GM21515 (cell line): ENCODE data around the gene LAMA4.

Source experiments
- ATAC-seq: cut with Tn5 transposase; IDR thresholded peaks from one replicate; pipeline ENCODE4 v1.9.1; 2021; ENCODE audit not compliant: unreplicated experiment

Gene LAMA4

GRCh38 chr6:112153926-112154607 is 100.3 kb downstream of the LAMA4 start:
- no peak for ATAC-seq

- no peak for ATAC-seq
Measured at GRCh38 chr6:112150363-112150762, 104.0 kb downstream of the LAMA4 start.

- ATAC-seq = no peak
Measured at GRCh38 chr6:112149719-112150263, 104.6 kb downstream of the LAMA4 start.

GRCh38 chr6:112149236-112149635 is 105.1 kb downstream of the LAMA4 start:
- ATAC-seq = no peak

GRCh38 chr6:112148103-112148502 is 106.3 kb downstream of the LAMA4 start:
- ATAC-seq = no peak

- no peak for ATAC-seq
Measured at GRCh38 chr6:112145080-112145573, 109.2 kb downstream of the LAMA4 start.

GRCh38 chr6:112144145-112144926 is 110.0 kb downstream of the LAMA4 start:
- no peak for ATAC-seq

- no peak for ATAC-seq
Measured at GRCh38 chr6:112141707-112142106, 112.7 kb downstream of the LAMA4 start.

GRCh38 chr6:112139052-112139451 is 115.3 kb downstream of the LAMA4 start:
- no peak for ATAC-seq

- ATAC-seq = no peak
Measured at GRCh38 chr6:112130878-112131277, 123.5 kb downstream of the LAMA4 start.

- no peak for ATAC-seq
Measured at GRCh38 chr6:112128208-112128607, 126.2 kb downstream of the LAMA4 start.

- ATAC-seq = no peak
Measured at GRCh38 chr6:112123982-112124381, 130.4 kb downstream of the LAMA4 start.

- no peak for ATAC-seq
Measured at GRCh38 chr6:112122756-112123155, 131.6 kb downstream of the LAMA4 start.

GRCh38 chr6:112118034-112118433 is 136.3 kb downstream of the LAMA4 start:
- ATAC-seq = no peak

- no peak for ATAC-seq
Measured at GRCh38 chr6:112117554-112117953, 136.8 kb downstream of the LAMA4 start.

GRCh38 chr6:112116221-112116620 is 138.1 kb downstream of the LAMA4 start:
- ATAC-seq = no peak

GRCh38 chr6:112114577-112115223 is 139.7 kb downstream of the LAMA4 start:
- ATAC-seq = no peak

GRCh38 chr6:112113918-112114317 is 140.4 kb downstream of the LAMA4 start:
- no peak for ATAC-seq

GRCh38 chr6:112113431-112113830 is 140.9 kb downstream of the LAMA4 start:
- ATAC-seq = no peak

GRCh38 chr6:112109262-112109661 is 145.1 kb downstream of the LAMA4 start:
- ATAC-seq = no peak

- no peak for ATAC-seq
Measured at GRCh38 chr6:112106562-112106961, 147.8 kb downstream of the LAMA4 start.
